ENCODE measurements around the gene RAB3C.

RAB3C gene

GRCh38 chr5:58606064-58606463 is 23.2 kb downstream of the RAB3C start:
- DNase-seq = no peak

GRCh38 chr5:58615972-58616371 is 33.1 kb downstream of the RAB3C start:
- DNase-seq = no peak

GRCh38 chr5:58617241-58617640 is 34.4 kb downstream of the RAB3C start:
- DNase-seq = no peak

GRCh38 chr5:58620336-58620735 is 37.5 kb downstream of the RAB3C start:
- DNase-seq = no peak

- no peak for DNase-seq
Measured at GRCh38 chr5:58622936-58623871, 40.3 kb downstream of the RAB3C start.

GRCh38 chr5:58628626-58629025 is 45.8 kb downstream of the RAB3C start:
- no peak for DNase-seq

- DNase-seq = no peak
Measured at GRCh38 chr5:58629271-58630159, 46.6 kb downstream of the RAB3C start.

- no peak for DNase-seq
Measured at GRCh38 chr5:58631895-58632294, 49.0 kb downstream of the RAB3C start.

GRCh38 chr5:58635416-58635815 is 52.5 kb downstream of the RAB3C start:
- DNase-seq = no peak

- no peak for DNase-seq
Measured at GRCh38 chr5:58640011-58640410, 57.1 kb downstream of the RAB3C start.

GRCh38 chr5:58641533-58641932 is 58.7 kb downstream of the RAB3C start:
- DNase-seq = no peak

- DNase-seq = no peak
Measured at GRCh38 chr5:58648846-58649245, 66.0 kb downstream of the RAB3C start.

GRCh38 chr5:58649716-58650115 is 66.8 kb downstream of the RAB3C start:
- DNase-seq = no peak

- no peak for DNase-seq
Measured at GRCh38 chr5:58653521-58653920, 70.6 kb downstream of the RAB3C start.

- no peak for DNase-seq
Measured at GRCh38 chr5:58666141-58666540, 83.3 kb downstream of the RAB3C start.

GRCh38 chr5:58666598-58667581 is 84.0 kb downstream of the RAB3C start:
- no peak for DNase-seq

GRCh38 chr5:58670582-58670981 is 87.7 kb downstream of the RAB3C start:
- DNase-seq = no peak

- DNase-seq = no peak
Measured at GRCh38 chr5:58671155-58671554, 88.3 kb downstream of the RAB3C start.

GRCh38 chr5:58672521-58672920 is 89.6 kb downstream of the RAB3C start:
- DNase-seq = no peak

GRCh38 chr5:58674070-58674469 is 91.2 kb downstream of the RAB3C start:
- no peak for DNase-seq

- no peak for DNase-seq
Measured at GRCh38 chr5:58674711-58675110, 91.8 kb downstream of the RAB3C start.

GRCh38 chr5:58675341-58675740 is 92.5 kb downstream of the RAB3C start:
- DNase-seq = no peak

- DNase-seq = no peak
Measured at GRCh38 chr5:58677650-58678049, 94.8 kb downstream of the RAB3C start.
